Stomach (tissue), 9 donors: ENCODE data around the gene PCSK2. TPM values are rescaled to one million over a fixed set of nuclear protein-coding genes. Genes with fewer than 3 reads are reported as not detected.

ENCODE experiments used
- DNase-seq, 2 donors: peaks; one replicate each; pipeline versions ENCODE4 v3.0.0 to v3.0.0-alpha.2; 2013 to 2019
- H3K27ac ChIP-seq, 5 donors: fragments of 200-600 bp in 4 of 5; sonication (generic) in 4 of 5; one replicate each; pipeline ENCODE4 v1.5.1; 2013 to 2019; ENCODE audit warnings: mild to moderate bottlenecking in 1 of 5, moderate library complexity in 1 of 5
- H3K27me3 ChIP-seq, 3 donors: fragments of 200-600 bp; sonication (generic); one replicate each; pipeline ENCODE4 v1.5.1; 2017 to 2019; ENCODE audit warnings: mixed run types in 1 of 3
- H3K36me3 ChIP-seq, 4 donors: fragments of 200-600 bp; sonication (generic); 1 replicate in 3 of 4; 2 replicates in 1 of 4; pipeline ENCODE4 v1.5.1; 2016 to 2019
- H3K4me1 ChIP-seq, 4 donors: fragments of 200-600 bp; sonication (generic); one replicate each; pipeline ENCODE4 v1.5.1; 2016 to 2019
- H3K4me3 ChIP-seq, 4 donors: fragments of 200-600 bp; sonication (generic) in 3 of 4; one replicate each; pipeline ENCODE4 v1.5.1; 2016 to 2019; ENCODE audit warnings: mild to moderate bottlenecking in 1 of 4
- H3K9me3 ChIP-seq, 4 donors: fragments of 200-600 bp; sonication (generic); one replicate each; pipeline ENCODE4 v1.5.1; 2016 to 2019
- EP300 ChIP-seq: sonication (generic); formaldehyde crosslinking; IDR thresholded peaks from one replicate; pipeline ENCODE4 v1.6.1; 2017; ENCODE audit warnings: antibody characterized with exemption
- POLR2A ChIP-seq, 4 donors: fragments of 450-650 bp; IDR thresholded peaks; one replicate each; pipeline ENCODE4 v1.6.1; 2016; ENCODE audit warnings: antibody characterized with exemption in 4 of 4, control low read depth in 2 of 4, mild to moderate bottlenecking in 1 of 4, moderate library complexity in 1 of 4
- POLR2AphosphoS5 ChIP-seq, 3 donors: sonication (generic); formaldehyde crosslinking; IDR thresholded peaks; one replicate each; pipeline ENCODE4 v1.6.1; 2016; ENCODE audit warnings: antibody characterized with exemption in 3 of 3
- WGBS, 5 donors: extraction: QIAGEN DNeasy Blood & Tissue Kit in 3 of 5; methylation state at CpG; one replicate each; pipeline versions ENCODE4 v1.1.5 to v1.1.7; 2013 to 2018; 5-methylcytosine and 5-hydroxymethylcytosine counted together
- intact Hi-C: fragments of 100-400 bp; cut with DNase I; formaldehyde crosslinking; loops from one replicate; pipeline ENCODE4 v1.15.1; 2023; ENCODE audit warnings: low total_unique reads
- polyA plus RNA-seq, 3 donors: library from polyadenylated mRNA; stranded (reverse); fragments of 200-250 nt; gene quantifications; one replicate each; pipeline ENCODE4 v1.2.3, GENCODE V29; 2013
- total RNA-seq, 5 donors: library from RNA; depleted of rRNA; stranded (reverse); fragments of >200 nt; gene quantifications; one replicate each; pipeline versions ENCODE4 v1.1.0 to v1.2.3, GENCODE V29; 2014 to 2016
- TF ChIP-seq, protein P1 (sequence below), 7 experiments: fragments of 450-650 bp in 4 of 7; fragments of 200-600 bp in 3 of 7; sonication (generic) in 3 of 7; IDR thresholded peaks; one replicate each; pipeline ENCODE4 v1.5.1; 2016 to 2019; ENCODE audit warnings: antibody characterized with exemption in 7 of 7, control low read depth in 2 of 7, mild to moderate bottlenecking in 1 of 7
- donor health status: healthy with polysubstance abuse.
- donor health status: Bipolar disorder and iron deficiency.
- donor health status: healthy.

PCSK2 gene
- total and polyA plus RNA-seq, 8 donors = 0.15 to 3.7 (median 1.2) TPM; not detected in 2

DNA sequence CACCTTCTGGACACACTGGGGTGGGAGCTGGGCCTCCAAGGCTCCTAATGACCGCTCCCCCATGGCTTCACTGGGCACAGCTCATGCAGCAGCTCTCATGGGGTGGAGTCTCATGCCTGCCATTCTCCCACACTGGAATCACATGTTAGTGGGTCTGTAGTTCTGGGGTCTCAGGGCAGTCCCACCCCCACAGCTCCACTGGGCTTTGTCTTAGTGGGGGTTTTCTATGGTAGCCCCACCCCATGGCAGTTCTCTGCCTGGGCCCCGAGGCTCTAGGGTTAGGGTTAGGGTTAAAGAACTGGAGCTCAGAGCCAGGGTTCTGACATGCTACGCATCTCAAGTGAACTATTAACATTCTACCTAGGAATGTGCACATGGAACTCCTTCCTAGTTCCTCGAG lies 139.0 kb downstream of the PCSK2 start:
- Histone ChIP-seq H3K27me3 (no peaks in the 10 kb centered on the region), H3K36me3 (no peaks in the 10 kb centered on the region), H3K9me3 (no peaks in the 10 kb centered on the region), H3K4me1 (no peaks in the 10 kb centered on the region), H3K27ac (no peak overlapping the region), H3K4me3 (no peak overlapping the region)
- DNase-seq = no peak
- 58 to 95% (median 86%) methylated on average over 4 of the region's 4 CpGs for WGBS, 5 donors
- intact Hi-C loops = no loop called here
- TF ChIP-seq, protein P1, sequence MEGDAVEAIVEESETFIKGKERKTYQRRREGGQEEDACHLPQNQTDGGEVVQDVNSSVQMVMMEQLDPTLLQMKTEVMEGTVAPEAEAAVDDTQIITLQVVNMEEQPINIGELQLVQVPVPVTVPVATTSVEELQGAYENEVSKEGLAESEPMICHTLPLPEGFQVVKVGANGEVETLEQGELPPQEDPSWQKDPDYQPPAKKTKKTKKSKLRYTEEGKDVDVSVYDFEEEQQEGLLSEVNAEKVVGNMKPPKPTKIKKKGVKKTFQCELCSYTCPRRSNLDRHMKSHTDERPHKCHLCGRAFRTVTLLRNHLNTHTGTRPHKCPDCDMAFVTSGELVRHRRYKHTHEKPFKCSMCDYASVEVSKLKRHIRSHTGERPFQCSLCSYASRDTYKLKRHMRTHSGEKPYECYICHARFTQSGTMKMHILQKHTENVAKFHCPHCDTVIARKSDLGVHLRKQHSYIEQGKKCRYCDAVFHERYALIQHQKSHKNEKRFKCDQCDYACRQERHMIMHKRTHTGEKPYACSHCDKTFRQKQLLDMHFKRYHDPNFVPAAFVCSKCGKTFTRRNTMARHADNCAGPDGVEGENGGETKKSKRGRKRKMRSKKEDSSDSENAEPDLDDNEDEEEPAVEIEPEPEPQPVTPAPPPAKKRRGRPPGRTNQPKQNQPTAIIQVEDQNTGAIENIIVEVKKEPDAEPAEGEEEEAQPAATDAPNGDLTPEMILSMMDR (IDR thresholded peaks at IDR 0.05) = no peak
- TF ChIP-seq POLR2A (IDR thresholded peaks at IDR 0.05) = no peak
- no peak for TF ChIP-seq EP300
- TF ChIP-seq POLR2AphosphoS5 (IDR thresholded peaks at IDR 0.05) = no peak

DNA sequence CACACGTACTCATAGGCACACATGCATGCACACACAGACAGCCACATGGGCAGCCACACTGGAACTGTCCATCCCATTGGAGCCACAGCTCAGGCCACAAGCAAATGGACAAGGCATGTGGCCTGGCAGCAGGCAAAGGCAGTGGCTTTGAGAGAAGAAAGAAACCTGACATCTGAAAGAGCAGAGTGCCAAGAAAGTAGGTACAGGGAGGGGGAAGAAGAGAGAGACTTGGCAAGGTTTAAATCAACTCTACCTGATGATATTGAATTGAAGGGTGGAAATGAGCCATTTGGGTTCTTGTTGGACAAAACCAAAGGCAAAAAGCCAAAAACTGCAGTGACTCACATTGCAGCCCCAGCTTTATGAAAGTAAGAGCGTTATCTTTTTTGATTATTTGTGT lies 142.7 kb downstream of the PCSK2 start:
- TF ChIP-seq EP300 (no peak), POLR2A (IDR thresholded peaks at IDR 0.05) (no peak), POLR2AphosphoS5 (IDR thresholded peaks at IDR 0.05) (no peak)
- TF ChIP-seq, protein P1 (IDR thresholded peaks at IDR 0.05) = no peak
- DNase-seq = no peak
- H3K9me3 ChIP-seq = no peaks in the 10 kb centered on the region
- no peak overlapping the region for H3K4me3 ChIP-seq
- H3K4me1 ChIP-seq = no peaks in the 10 kb centered on the region
- no peak overlapping the region for H3K27ac ChIP-seq
- H3K36me3 ChIP-seq = no peaks in the 10 kb centered on the region
- intact Hi-C loops = no loop called here
- WGBS, 5 donors = 58 to 79% (median 68%) methylated on average over 2 of the region's 2 CpGs
- no peaks in the 10 kb centered on the region for H3K27me3 ChIP-seq

DNA sequence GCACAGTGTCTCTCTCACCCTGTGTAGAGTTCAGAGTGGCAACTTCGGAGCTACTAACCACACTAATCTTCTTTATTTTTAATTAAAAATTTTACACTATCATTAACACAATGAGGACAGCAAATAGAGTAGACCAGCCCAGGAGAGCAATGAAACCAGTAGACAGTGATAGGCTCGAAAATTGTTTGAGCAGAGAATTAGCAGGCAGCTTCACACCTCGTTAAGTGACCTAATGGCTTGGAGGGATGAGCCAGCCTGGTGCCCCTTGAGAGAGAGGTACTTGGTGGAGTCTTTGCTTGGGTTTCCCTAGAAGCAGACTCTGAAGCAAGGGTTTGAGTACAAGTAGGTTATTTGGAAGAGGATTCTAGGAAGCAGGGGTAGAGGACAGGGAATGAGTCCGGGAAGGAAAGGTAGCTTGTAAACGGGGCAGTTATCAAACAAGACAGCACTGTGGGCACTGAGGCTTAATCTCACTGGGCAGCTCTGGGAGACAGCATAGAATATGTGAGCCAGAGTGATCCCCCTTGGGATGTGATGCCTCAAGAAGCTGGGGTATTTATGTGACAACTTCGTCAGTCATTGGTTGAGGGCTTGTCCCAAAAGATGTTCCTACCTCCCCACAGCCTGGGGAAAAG lies 146.1 kb downstream of the PCSK2 start:
- Histone ChIP-seq H3K27me3 (no peaks in the 10 kb centered on the region), H3K4me3 (no peak overlapping the region), H3K27ac (no peak overlapping the region), H3K4me1 (no peaks in the 10 kb centered on the region), H3K36me3 (no peaks in the 10 kb centered on the region), H3K9me3 (no peaks in the 10 kb centered on the region)
- TF ChIP-seq POLR2A (IDR thresholded peaks at IDR 0.05) (no peak), POLR2AphosphoS5 (IDR thresholded peaks at IDR 0.05) (no peak), EP300 (no peak)
- TF ChIP-seq, protein P1 (IDR thresholded peaks at IDR 0.05) = no peak
- 48 to 67% (median 63%) methylated on average over 6 of the region's 6 CpGs for WGBS, 5 donors
- no peak for DNase-seq
- intact Hi-C loops = no loop called here

DNA sequence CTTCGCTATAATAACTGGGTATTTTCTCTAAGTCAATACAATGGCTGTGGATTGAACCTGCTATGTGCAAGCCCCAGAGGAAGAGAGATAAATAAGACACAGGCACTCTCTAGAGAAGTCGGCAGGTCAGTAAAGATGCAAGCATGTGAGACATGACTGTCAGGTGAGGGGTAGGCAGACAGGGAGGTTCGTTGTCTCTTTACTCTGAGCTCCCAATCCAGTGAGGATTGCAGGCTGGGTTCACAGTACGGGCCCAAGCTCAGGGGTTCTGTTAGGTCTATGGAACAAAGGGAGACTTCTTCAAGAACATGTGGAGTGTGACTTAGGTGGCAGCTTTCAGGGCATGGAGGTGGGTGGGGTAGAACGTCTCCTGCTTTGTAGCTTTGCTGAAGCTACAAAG lies 147.2 kb downstream of the PCSK2 start:
- no peak for DNase-seq
- Histone ChIP-seq H3K27ac (no peak overlapping the region), H3K27me3 (no peaks in the 10 kb centered on the region), H3K9me3 (no peaks in the 10 kb centered on the region), H3K4me1 (no peaks in the 10 kb centered on the region), H3K36me3 (no peaks in the 10 kb centered on the region), H3K4me3 (no peak overlapping the region)
- WGBS, 5 donors = 67 to 81% (median 73%) methylated on average over 5 of the region's 5 CpGs
- intact Hi-C loops = no loop called here
- TF ChIP-seq POLR2A (IDR thresholded peaks at IDR 0.05) (no peak), POLR2AphosphoS5 (IDR thresholded peaks at IDR 0.05) (no peak), EP300 (no peak)
- TF ChIP-seq, protein P1 (IDR thresholded peaks at IDR 0.05) = no peak
